ENCODE data around the gene SLC41A3.

DNA sequence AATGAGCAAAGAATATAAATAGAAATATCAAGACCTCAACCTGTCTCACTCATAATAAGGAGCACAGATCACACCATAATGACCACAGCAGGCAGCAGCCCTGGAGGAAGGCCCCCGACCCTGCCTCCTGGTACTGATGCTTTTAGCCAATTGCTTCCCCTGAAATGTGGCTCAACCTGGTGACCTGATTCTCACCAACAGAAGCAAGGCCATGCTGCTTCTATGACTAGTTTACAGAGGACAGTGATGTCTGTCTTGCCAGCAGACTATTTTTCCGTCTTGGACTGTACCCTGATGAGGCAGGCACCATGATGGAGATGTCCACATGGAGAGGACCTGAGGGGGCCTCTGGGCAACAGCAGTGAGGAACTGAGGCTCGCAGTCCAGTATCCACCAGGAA lies 18.0 kb downstream of the SLC41A3 start:
- TF ChIP-seq, protein P1, sequence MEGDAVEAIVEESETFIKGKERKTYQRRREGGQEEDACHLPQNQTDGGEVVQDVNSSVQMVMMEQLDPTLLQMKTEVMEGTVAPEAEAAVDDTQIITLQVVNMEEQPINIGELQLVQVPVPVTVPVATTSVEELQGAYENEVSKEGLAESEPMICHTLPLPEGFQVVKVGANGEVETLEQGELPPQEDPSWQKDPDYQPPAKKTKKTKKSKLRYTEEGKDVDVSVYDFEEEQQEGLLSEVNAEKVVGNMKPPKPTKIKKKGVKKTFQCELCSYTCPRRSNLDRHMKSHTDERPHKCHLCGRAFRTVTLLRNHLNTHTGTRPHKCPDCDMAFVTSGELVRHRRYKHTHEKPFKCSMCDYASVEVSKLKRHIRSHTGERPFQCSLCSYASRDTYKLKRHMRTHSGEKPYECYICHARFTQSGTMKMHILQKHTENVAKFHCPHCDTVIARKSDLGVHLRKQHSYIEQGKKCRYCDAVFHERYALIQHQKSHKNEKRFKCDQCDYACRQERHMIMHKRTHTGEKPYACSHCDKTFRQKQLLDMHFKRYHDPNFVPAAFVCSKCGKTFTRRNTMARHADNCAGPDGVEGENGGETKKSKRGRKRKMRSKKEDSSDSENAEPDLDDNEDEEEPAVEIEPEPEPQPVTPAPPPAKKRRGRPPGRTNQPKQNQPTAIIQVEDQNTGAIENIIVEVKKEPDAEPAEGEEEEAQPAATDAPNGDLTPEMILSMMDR (IDR thresholded peaks at IDR 0.05): no peak
- TF ChIP-seq POLR2A (IDR thresholded peaks at IDR 0.05) (no peak), POLR2AphosphoS5 (IDR thresholded peaks at IDR 0.05) (no peak)

Measured in gastroesophageal sphincter (tissue), 3 donors.